Upper lobe of right lung (tissue), 1 donor: ENCODE data around the gene VPS29. TPM values are rescaled to one million over a fixed set of nuclear protein-coding genes. Genes with fewer than 3 reads are reported as not detected.
A peak's percentile ranks its signal among the peaks of the same experiment; 100 is the strongest.

ENCODE experiments used
- ATAC-seq: fragments of 200-7000 bp; cut with Tn5 transposase; one replicate; pipeline ENCODE4 v1.9.1; 2020; ENCODE audit warnings: mild to moderate bottlenecking, moderate library complexity
- DNase-seq: peaks from one replicate; pipeline ENCODE4 v3.0.0-alpha.2; 2020
- H3K27ac ChIP-seq: fragments of 200-600 bp; one replicate; pipeline ENCODE4 v1.8.0; 2022
- H3K27me3 ChIP-seq: fragments of 200-600 bp; one replicate; pipeline ENCODE4 v1.8.0; 2022; ENCODE audit warnings: mild to moderate bottlenecking
- H3K36me3 ChIP-seq: fragments of 200-600 bp; one replicate; pipeline ENCODE4 v1.8.0; 2022
- H3K4me1 ChIP-seq: fragments of 200-600 bp; one replicate; pipeline ENCODE4 v1.8.0; 2022
- H3K4me3 ChIP-seq: fragments of 200-600 bp; one replicate; pipeline ENCODE4 v1.8.0; 2022; ENCODE audit warnings: mild to moderate bottlenecking
- H3K9me3 ChIP-seq: fragments of 200-600 bp; one replicate; pipeline ENCODE4 v1.8.0; 2022
- CTCF ChIP-seq: fragments of 200-600 bp; IDR thresholded peaks from one replicate; pipeline ENCODE4 v1.8.0; 2022; ENCODE audit warnings: antibody characterized with exemption
- intact Hi-C: fragments of 100-400 bp; cut with DNase I; formaldehyde crosslinking; loops from one replicate; pipeline ENCODE4 v1.11.0; 2022
- total RNA-seq: library from RNA; stranded (reverse); fragmentation: NEBNext Ultra II Directional; extraction: Animal tissue kit (Norgen Biotek cat#: 25700); gene quantifications from one replicate; pipeline ENCODE4 v1.2.1, GENCODE V29; 2021
- donor health status: DM: no; HTN: yes; CAD: no; lungs with severe emphysema.

The VPS29 gene
- total RNA-seq, 1 donor from 2014 or later: 99.0 TPM

- peak; percentile 99 for ATAC-seq
- peak; percentile 84 for TF ChIP-seq CTCF
- H3K9me3 ChIP-seq: no peaks in the 10 kb centered on the region
- peaks cover 56% of the 10 kb centered on the region for H3K36me3 ChIP-seq
- intact Hi-C loops: no loop called here
- peaks cover 25% of the 10 kb centered on the region for H3K4me1 ChIP-seq
- H3K27ac ChIP-seq: peak within 1 kb of the TSS; percentile 98
- no peaks in the 10 kb centered on the region for H3K27me3 ChIP-seq
- peak within 1 kb of the TSS; percentile 84 for H3K4me3 ChIP-seq
- DNase-seq: peak; percentile 98
These were observed 52.0 kb downstream of the VPS29 start, which contains the start of gene ARPC3 for GRCh38 chr12:110449799-110450497. Gene ARPC3 (minus strand): TSS chr12:110450337. CDS start chr12:110450260, 77 bp downstream.

- no peak for TF ChIP-seq CTCF
- intact Hi-C loops: no loop called here
- DNase-seq: peak; percentile 2
- Histone ChIP-seq H3K36me3 (peaks cover 82% of the 10 kb centered on the region), H3K4me1 (peaks cover 25% of the 10 kb centered on the region), H3K27ac (no peak overlapping the region), H3K27me3 (no peaks in the 10 kb centered on the region), H3K9me3 (no peaks in the 10 kb centered on the region), H3K4me3 (no peak overlapping the region)
- ATAC-seq: no peak
These were observed 57.5 kb downstream of the VPS29 start for GRCh38 chr12:110444455-110444854.

Other genes starting within 250 kb of the VPS29 start
- 173 TPM for gene ATP2A2, start 220.9 kb downstream of the VPS29 start, total RNA-seq
- 45.1 TPM for gene ANAPC7, start 98.4 kb downstream of the VPS29 start, total RNA-seq
- 238 TPM for gene ARPC3, start 51.8 kb downstream of the VPS29 start, total RNA-seq
- 25.5 TPM for gene GPN3, start 33.9 kb downstream of the VPS29 start, total RNA-seq
- 3.1 TPM for gene FAM216A, start 33.3 kb downstream of the VPS29 start, total RNA-seq
- gene RAD9B, start 220 bp upstream of the VPS29 start, total RNA-seq: 1.8 TPM
- 26.4 TPM for gene PPTC7, start 81.2 kb upstream of the VPS29 start, total RNA-seq
- 30.4 TPM for gene TCTN1, start 112.0 kb upstream of the VPS29 start, total RNA-seq
- 21.3 TPM for gene HVCN1, start 187.0 kb upstream of the VPS29 start, total RNA-seq
- gene PPP1CC, start 240.8 kb upstream of the VPS29 start, total RNA-seq: 90.6 TPM